ENCODE results near the gene ROBO4.

- TF ChIP-seq ZNF274 (IDR thresholded peaks at IDR 0.05; ENCODE audit: low read depth, low read length) (no peak), CTCF (IDR thresholded peaks at IDR 0.05 in 2 of 3, conservative IDR thresholded peaks at IDR 0.05 in 1 of 3; ENCODE audit: borderline replicate concordance in 1 of 3, insufficient read depth in 1 of 3, low read depth in 2 of 3, low read length in 2 of 3) (no peak), POLR2A (IDR thresholded peaks at IDR 0.05; ENCODE audit: borderline replicate concordance, extremely low read depth, insufficient read depth, insufficient read length) (no peak), EZH2 (IDR thresholded peaks at IDR 0.05) (no peak), ATF3 (IDR thresholded peaks at IDR 0.05) (no peak), MAX (IDR thresholded peaks at IDR 0.05) (no peak), JUND (IDR thresholded peaks at IDR 0.05) (no peak), POLR2AphosphoS5 (IDR thresholded peaks at IDR 0.05; ENCODE audit: low read depth, low read length) (no peak), FOSL1 (IDR thresholded peaks at IDR 0.05; ENCODE audit: low read depth) (no peak), ZBTB33 (IDR thresholded peaks at IDR 0.05; ENCODE audit: extremely low read depth, insufficient replicate concordance, low read length) (no peak), REST (IDR thresholded peaks at IDR 0.05; ENCODE audit: low read depth) (no peak), SIN3A (IDR thresholded peaks at IDR 0.05; ENCODE audit: low read depth) (no peak)
Observed at GRCh38 chr11:124937336-124937935, 39.8 kb upstream of the ROBO4 start.

All from HCT116 (cell line).